Lung (tissue), 12 donors: ENCODE measurements around the gene DDHD1. TPM values are rescaled to one million over a fixed set of nuclear protein-coding genes. Genes with fewer than 3 reads are reported as not detected.

Experiments used
- ATAC-seq: fragments of 200-7000 bp; cut with Tn5 transposase; one replicate; pipeline ENCODE4 v1.9.1; 2020; ENCODE audit warnings: moderate number of reproducible peaks; ENCODE audit not compliant: insufficient read depth, low FRiP score
- DNase-seq, 3 donors: peaks; one replicate each; pipeline ENCODE4 v3.0.0-alpha.2; 2013 to 2017
- H3K27ac ChIP-seq, 2 donors: one replicate each; pipeline ENCODE4 v1.5.1; 2013; ENCODE audit warnings: mild to moderate bottlenecking in 2 of 2, moderate library complexity in 2 of 2, control low read depth in 1 of 2, inconsistent platforms in 1 of 2, low read depth in 1 of 2, low read length in 1 of 2
- H3K27me3 ChIP-seq, 3 donors: one replicate each; pipeline ENCODE4 v1.5.1; 2013; ENCODE audit warnings: low read length in 2 of 3; ENCODE audit not compliant: control insufficient read depth in 3 of 3, insufficient read depth in 3 of 3
- H3K36me3 ChIP-seq, 4 donors: one replicate each; pipeline ENCODE4 v1.5.1; 2013; ENCODE audit warnings: low read length in 4 of 4, mild to moderate bottlenecking in 1 of 4, moderate library complexity in 1 of 4; ENCODE audit not compliant: control insufficient read depth in 4 of 4, insufficient read depth in 4 of 4
- H3K4me1 ChIP-seq, 5 donors: one replicate each; pipeline ENCODE4 v1.5.1; 2013; ENCODE audit warnings: low read length in 5 of 5, mild to moderate bottlenecking in 2 of 5, moderate library complexity in 1 of 5; ENCODE audit not compliant: control insufficient read depth in 5 of 5, insufficient read depth in 5 of 5
- H3K4me3 ChIP-seq: one replicate; pipeline ENCODE4 v1.5.1; 2013; ENCODE audit warnings: mild to moderate bottlenecking, control low read depth, moderate library complexity
- H3K9ac ChIP-seq, 2 donors: one replicate each; pipeline ENCODE4 v1.5.1; 2013; ENCODE audit warnings: low read length in 2 of 2, control low read depth in 1 of 2; ENCODE audit not compliant: insufficient read depth in 1 of 2
- H3K9me3 ChIP-seq, 4 donors: one replicate each; pipeline ENCODE4 v1.5.1; 2013; ENCODE audit warnings: low read length in 3 of 4, mild to moderate bottlenecking in 1 of 4, moderate library complexity in 1 of 4; ENCODE audit not compliant: control insufficient read depth in 4 of 4, insufficient read depth in 3 of 4
- CTCF ChIP-seq: IDR thresholded peaks from 2 replicates; pipeline ENCODE4 v1.5.1; 2012; ENCODE audit warnings: mild to moderate bottlenecking; ENCODE audit errors: control extremely low read depth, extremely low read depth
- WGBS, 2 donors: extraction: QIAGEN DNeasy Blood & Tissue Kit; methylation state at CpG; one replicate each; pipeline ENCODE4 v1.1.7; 2013; 5-methylcytosine and 5-hydroxymethylcytosine counted together
- polyA plus RNA-seq, 2 donors: library from polyadenylated mRNA; stranded (reverse); fragments of 200-250 nt; gene quantifications; one replicate each; pipeline ENCODE4 v1.2.1, GENCODE V29; 2013
- total RNA-seq, 2 donors: library from RNA; depleted of rRNA in 1 of 2; stranded (reverse); fragments of >200 nt in 1 of 2; gene quantifications; one replicate each; pipeline ENCODE4 v1.2.1, GENCODE V29; 2014 to 2021
- donor health status: control.
- donor health status: control.
- donor health status: Bipolar disorder and iron deficiency.
- donor health status: healthy.
- donor health status: DM: yes; HTN: yes; CAD: no.

Gene DDHD1
- total and polyA plus RNA-seq, 4 donors, result 3.6 to 38.0 (median 9.9) TPM

- H3K36me3 ChIP-seq, result peaks cover 0 to 2% (median under 1%) of the 10 kb centered on the region in 4 donors
- ATAC-seq, result no peak
- no peak overlapping the region for H3K27ac ChIP-seq
- WGBS, 2 donors, result 76 to 83% methylated on average over 2 of the region's 2 CpGs
- no peak for DNase-seq
- H3K9ac ChIP-seq, result no peak overlapping the region
- H3K4me1 ChIP-seq, result no peaks in the 10 kb centered on the region
- H3K27me3 ChIP-seq, result no peaks in the 10 kb centered on the region
- H3K4me3 ChIP-seq, result no peak overlapping the region
- H3K9me3 ChIP-seq, result no peaks in the 10 kb centered on the region
- TF ChIP-seq CTCF, result no peak
These were observed 98.7 kb downstream of the DDHD1 start for GRCh38 chr14:53054457-53054856.

- 97% methylated on average over 2 of the region's 2 CpGs for WGBS, 2 donors
- ATAC-seq (no peak), DNase-seq (no peak)
- TF ChIP-seq CTCF, result no peak
- Histone ChIP-seq H3K27ac (no peak overlapping the region), H3K27me3 (no peaks in the 10 kb centered on the region), H3K9ac (no peak overlapping the region), H3K4me3 (no peak overlapping the region), H3K36me3 (peaks cover 0 to 4% (median under 1%) of the 10 kb centered on the region in 4 donors), H3K9me3 (no peaks in the 10 kb centered on the region), H3K4me1 (peaks cover 0 to 14% (median 0%) of the 10 kb centered on the region in 5 donors)
These were observed 104.5 kb downstream of the DDHD1 start for GRCh38 chr14:53048631-53049030.

GRCh38 chr14:53047307-53048069, 105.6 kb downstream of the DDHD1 start:
- DNase-seq, result no peak
- H3K9me3 ChIP-seq, result no peaks in the 10 kb centered on the region
- no peak for TF ChIP-seq CTCF
- no peak for ATAC-seq
- H3K27ac ChIP-seq, result no peak overlapping the region
- H3K36me3 ChIP-seq, result peaks cover 0 to 4% (median under 1%) of the 10 kb centered on the region in 4 donors
- no peak overlapping the region for H3K9ac ChIP-seq
- no peaks in the 10 kb centered on the region for H3K27me3 ChIP-seq
- H3K4me1 ChIP-seq, result peaks cover 0 to 25% (median 7%) of the 10 kb centered on the region in 5 donors
- WGBS, 2 donors, result 77 to 89% methylated on average over 5 of the region's 5 CpGs
- no peak overlapping the region for H3K4me3 ChIP-seq

- 91 to 93% methylated on average over 2 of the region's 2 CpGs for WGBS, 2 donors
- H3K4me3 ChIP-seq, result no peak overlapping the region
- no peak overlapping the region for H3K9ac ChIP-seq
- H3K9me3 ChIP-seq, result no peaks in the 10 kb centered on the region
- H3K27me3 ChIP-seq, result no peaks in the 10 kb centered on the region
- H3K4me1 ChIP-seq, result peaks cover 0 to 40% (median 7%) of the 10 kb centered on the region in 5 donors
- H3K36me3 ChIP-seq, result peaks cover 0 to 4% (median under 1%) of the 10 kb centered on the region in 4 donors
- ATAC-seq (no peak), DNase-seq (peak in 2 of 3 donors; percentile 21 to 28)
- no peak for TF ChIP-seq CTCF
- H3K27ac ChIP-seq, result no peak overlapping the region
These were observed 108.6 kb downstream of the DDHD1 start for GRCh38 chr14:53044486-53044885.
